Endodermal cell (in vitro differentiated cells): ENCODE measurements around the gene LIPM. TPM values are rescaled to one million over a fixed set of nuclear protein-coding genes. Genes with fewer than 3 reads are reported as not detected.

Experiments used
- DNase-seq: peaks from one replicate; pipeline ENCODE4 v3.0.0-alpha.2; 2017
- H3K27ac ChIP-seq: 2 replicates; pipeline ENCODE4 v1.5.1; 2013; ENCODE audit warnings: mild to moderate bottlenecking, low read depth, low read length, moderate library complexity
- H3K27me3 ChIP-seq: 2 replicates; pipeline ENCODE4 v1.6.1; 2013; ENCODE audit warnings: mild to moderate bottlenecking, low read length, moderate library complexity; ENCODE audit not compliant: insufficient read depth, control insufficient read depth, poor library complexity, severe bottlenecking
- H3K36me3 ChIP-seq: 2 replicates; pipeline ENCODE4 v1.7.0; 2013; ENCODE audit warnings: mild to moderate bottlenecking, low read length, moderate library complexity; ENCODE audit not compliant: control insufficient read depth, insufficient read depth
- H3K4me1 ChIP-seq: one replicate; pipeline ENCODE4 v1.7.0; 2013; ENCODE audit warnings: low read length; ENCODE audit not compliant: control insufficient read depth, insufficient read depth
- H3K4me3 ChIP-seq: 2 replicates; pipeline ENCODE4 v1.5.1; 2013; ENCODE audit warnings: mild to moderate bottlenecking, low read length, moderate library complexity
- H3K9ac ChIP-seq: 2 replicates; pipeline ENCODE4 v1.6.1; 2013; ENCODE audit warnings: mild to moderate bottlenecking, low read length, moderate library complexity; ENCODE audit not compliant: poor library complexity, severe bottlenecking; ENCODE audit errors: extremely low read depth
- H3K9me3 ChIP-seq: 2 replicates; pipeline ENCODE4 v1.6.1; 2013; ENCODE audit warnings: mild to moderate bottlenecking, low read length, moderate library complexity; ENCODE audit not compliant: control insufficient read depth
- H3K27ac Mint-ChIP-seq: 2 replicates; pipeline ENCODE4 v1.8.0; 2020; ENCODE audit warnings: mixed read lengths
- H3K27me3 Mint-ChIP-seq: 2 replicates; pipeline ENCODE4 v1.8.0; 2021; ENCODE audit warnings: mild to moderate bottlenecking, mixed read lengths; ENCODE audit not compliant: insufficient read depth
- H3K36me3 Mint-ChIP-seq: 2 replicates; pipeline ENCODE4 v1.8.0; 2020; ENCODE audit warnings: low read depth, mixed read lengths
- H3K4me1 Mint-ChIP-seq: 2 replicates; pipeline ENCODE4 v1.8.0; 2020; ENCODE audit warnings: mixed read lengths
- H3K4me3 Mint-ChIP-seq: 2 replicates; pipeline ENCODE4 v1.8.0; 2020; ENCODE audit warnings: mild to moderate bottlenecking, moderate library complexity, mixed read lengths
- H3K9me3 Mint-ChIP-seq: 2 replicates; pipeline ENCODE4 v1.8.0; 2020; ENCODE audit warnings: mild to moderate bottlenecking, mixed read lengths
- CTCF ChIP-seq: fragments of 200-600 bp; sonication (generic); conservative IDR thresholded peaks from 2 replicates; pipeline ENCODE4 v1.5.0; 2021; ENCODE audit warnings: antibody characterized with exemption, mild to moderate bottlenecking
- WGBS, 2 experiments: methylation state at CpG; one replicate each; pipeline versions ENCODE4 v1.1.5 to v1.1.7; 2013; ENCODE audit warnings: missing lambda C conversion rate in 2 of 2, mixed read lengths in 1 of 2; ENCODE audit not compliant: insufficient coverage in 1 of 2, insufficient read length in 1 of 2; 5-methylcytosine and 5-hydroxymethylcytosine counted together
- total RNA-seq, 2 donors: library from RNA; stranded (reverse); fragmentation: NEBNext Ultra II Directional in 1 of 2; extraction: Animal tissue kit (Norgen Biotek cat#: 25700) in 1 of 2; gene quantifications; 2 replicates in 1 of 2; 3 replicates in 1 of 2; pipeline ENCODE4 v1.2.1, GENCODE V29; 2021

LIPM gene
- total RNA-seq, 2 donors from 2014 or later = not detected

GRCh38 chr10:88756660-88757059 is 45.9 kb upstream of the LIPM start:
- Mint-ChIP-seq H3K4me3 (no peak overlapping the region), H3K4me1 (no peaks in the 10 kb centered on the region), H3K27me3 (no peaks in the 10 kb centered on the region), H3K27ac (no peak overlapping the region), H3K36me3 (no peaks in the 10 kb centered on the region), H3K9me3 (no peaks in the 10 kb centered on the region)
- H3K9ac ChIP-seq = no peak overlapping the region
- no CpG with 5 or more reads among the region's 1 CpG for WGBS, 2 experiments
- H3K27me3 ChIP-seq = no peaks in the 10 kb centered on the region
- H3K9me3 ChIP-seq = no peaks in the 10 kb centered on the region
- no peak overlapping the region for H3K27ac ChIP-seq
- no peaks in the 10 kb centered on the region for H3K4me1 ChIP-seq
- no peaks in the 10 kb centered on the region for H3K36me3 ChIP-seq
- no peak for DNase-seq
- H3K4me3 ChIP-seq = no peak overlapping the region
- TF ChIP-seq CTCF = no peak

- 91 to 100% methylated on average over 5 to 7 of the region's 7 CpGs for WGBS, 2 experiments
- H3K27me3 ChIP-seq = peaks cover 13% of the 10 kb centered on the region
- H3K36me3 Mint-ChIP-seq = no peaks in the 10 kb centered on the region
- no peak within 1 kb of the TSS for H3K27ac Mint-ChIP-seq
- H3K36me3 ChIP-seq = no peaks in the 10 kb centered on the region
- no peak within 1 kb of the TSS for H3K27ac ChIP-seq
- no peak within 1 kb of the TSS for H3K4me3 Mint-ChIP-seq
- no peaks in the 10 kb centered on the region for H3K9me3 ChIP-seq
- H3K4me1 ChIP-seq = peaks cover 4% of the 10 kb centered on the region
- H3K4me1 Mint-ChIP-seq = peaks cover 8% of the 10 kb centered on the region
- H3K27me3 Mint-ChIP-seq = no peaks in the 10 kb centered on the region
- TF ChIP-seq CTCF = no peak
- DNase-seq = no peak
- no peaks in the 10 kb centered on the region for H3K9me3 Mint-ChIP-seq
- no peak within 1 kb of the TSS for H3K9ac ChIP-seq
- no peak within 1 kb of the TSS for H3K4me3 ChIP-seq
Measured at GRCh38 chr10:88759366-88760101, 43.0 kb upstream of the LIPM start, which contains the start of gene LIPN. Gene LIPN (plus strand): TSS chr10:88760020. CDS start chr10:88761406, 1,386 bp downstream.

GRCh38 chr10:88762906-88763305 is 39.6 kb upstream of the LIPM start:
- Mint-ChIP-seq H3K27ac (no peak overlapping the region), H3K9me3 (no peaks in the 10 kb centered on the region), H3K4me3 (no peak overlapping the region), H3K27me3 (no peaks in the 10 kb centered on the region), H3K4me1 (peaks cover 8% of the 10 kb centered on the region), H3K36me3 (no peaks in the 10 kb centered on the region)
- H3K27me3 ChIP-seq = peaks cover 28% of the 10 kb centered on the region
- no peak overlapping the region for H3K4me3 ChIP-seq
- H3K9me3 ChIP-seq = no peaks in the 10 kb centered on the region
- peaks cover 4% of the 10 kb centered on the region for H3K4me1 ChIP-seq
- no peak overlapping the region for H3K9ac ChIP-seq
- H3K27ac ChIP-seq = no peak overlapping the region
- no peak for TF ChIP-seq CTCF
- no peak for DNase-seq
- 100% methylated on average over 1 of the region's 1 CpG for WGBS, 2 experiments
- H3K36me3 ChIP-seq = no peaks in the 10 kb centered on the region
